Measurements from ENCODE around the gene CDC25A. TPM values are rescaled to one million over a fixed set of nuclear protein-coding genes. Genes with fewer than 3 reads are reported as not detected.

The CDC25A gene
- 1 to 10 TPM in 1 of 4 donors, under 1 TPM in 3; 0.45 to 1.0 (median 0.77) TPM for total RNA-seq

DNA sequence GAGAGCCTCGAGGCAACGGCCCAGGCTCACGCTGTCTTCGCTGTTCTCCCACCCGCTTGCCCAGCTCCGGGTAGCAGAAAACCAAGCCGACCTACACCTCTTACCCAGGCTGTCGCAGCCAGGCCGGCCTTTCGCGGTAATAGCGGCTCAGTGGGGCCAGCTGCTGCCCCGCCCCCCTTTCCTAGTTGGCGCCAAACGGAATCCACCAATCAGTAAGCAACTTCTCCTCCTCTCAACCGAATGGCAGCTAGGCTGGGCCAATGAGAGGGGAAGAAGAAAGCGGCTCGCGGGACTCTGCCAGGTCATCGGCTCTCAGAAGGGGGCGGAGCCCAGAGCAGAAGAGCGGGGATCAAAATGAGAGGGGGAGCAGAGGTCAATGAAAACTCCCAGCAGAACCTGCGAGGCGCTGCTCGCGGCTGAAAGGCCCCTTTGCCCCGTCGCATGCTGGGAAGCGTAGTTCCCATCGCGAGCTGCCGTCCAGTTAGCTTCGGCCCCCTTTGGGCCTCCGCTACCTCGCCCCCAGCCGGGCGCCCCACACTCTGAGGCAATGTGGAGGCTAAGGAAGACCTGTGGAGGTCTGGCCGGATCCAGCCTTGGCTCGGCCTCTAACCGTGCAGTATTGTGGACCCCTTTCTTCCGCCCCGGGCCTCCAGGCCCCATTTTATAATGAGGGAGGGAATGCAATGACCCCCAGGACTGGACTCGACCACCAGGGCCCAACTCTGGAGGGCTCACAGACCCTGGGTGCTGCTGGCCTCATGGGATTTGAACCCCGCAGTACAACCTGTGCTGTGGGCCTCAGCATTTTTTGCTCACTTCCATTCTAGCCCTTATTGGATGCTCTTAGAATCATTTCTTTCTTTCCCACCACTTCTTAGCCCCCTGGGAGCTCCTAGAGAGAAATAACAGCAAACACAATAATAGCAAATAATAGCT, at the start of gene CDC25A:
TSS of gene CDC25A (minus strand) at position 152 of the 936 bp plus-strand sequence. CDS start 470 bp downstream, outside the sequence.
- intact Hi-C loops (cut with DNase I; ENCODE audit: low total_unique reads) = no loop called here
- TF ChIP-seq POLR2A (IDR thresholded peaks at IDR 0.05) = no peak
- TF ChIP-seq, protein P1, sequence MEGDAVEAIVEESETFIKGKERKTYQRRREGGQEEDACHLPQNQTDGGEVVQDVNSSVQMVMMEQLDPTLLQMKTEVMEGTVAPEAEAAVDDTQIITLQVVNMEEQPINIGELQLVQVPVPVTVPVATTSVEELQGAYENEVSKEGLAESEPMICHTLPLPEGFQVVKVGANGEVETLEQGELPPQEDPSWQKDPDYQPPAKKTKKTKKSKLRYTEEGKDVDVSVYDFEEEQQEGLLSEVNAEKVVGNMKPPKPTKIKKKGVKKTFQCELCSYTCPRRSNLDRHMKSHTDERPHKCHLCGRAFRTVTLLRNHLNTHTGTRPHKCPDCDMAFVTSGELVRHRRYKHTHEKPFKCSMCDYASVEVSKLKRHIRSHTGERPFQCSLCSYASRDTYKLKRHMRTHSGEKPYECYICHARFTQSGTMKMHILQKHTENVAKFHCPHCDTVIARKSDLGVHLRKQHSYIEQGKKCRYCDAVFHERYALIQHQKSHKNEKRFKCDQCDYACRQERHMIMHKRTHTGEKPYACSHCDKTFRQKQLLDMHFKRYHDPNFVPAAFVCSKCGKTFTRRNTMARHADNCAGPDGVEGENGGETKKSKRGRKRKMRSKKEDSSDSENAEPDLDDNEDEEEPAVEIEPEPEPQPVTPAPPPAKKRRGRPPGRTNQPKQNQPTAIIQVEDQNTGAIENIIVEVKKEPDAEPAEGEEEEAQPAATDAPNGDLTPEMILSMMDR (IDR thresholded peaks at IDR 0.05) = no peak
- 11 to 13% methylated on average over 29 to 40 of the region's 44 CpGs for WGBS, 2 donors

DNA sequence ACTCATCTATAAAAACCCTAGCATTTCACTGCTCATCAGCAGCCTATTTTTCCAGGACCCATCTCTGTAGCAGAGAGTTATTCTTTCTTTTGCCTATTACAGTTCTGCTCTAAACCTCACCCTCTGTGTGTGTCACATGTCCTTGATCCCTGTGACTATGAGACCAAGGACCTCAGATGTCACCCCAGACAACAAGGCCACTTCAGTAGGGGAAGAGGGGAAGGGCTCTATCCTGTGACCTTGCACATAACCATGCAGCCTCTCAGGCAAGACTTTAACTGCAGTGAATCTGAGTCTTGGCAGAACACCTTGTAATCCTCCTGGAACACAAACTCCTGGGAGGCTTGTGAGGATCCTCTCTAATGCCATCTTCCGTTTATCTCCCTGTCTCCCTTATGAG, 48.3 kb upstream of the CDC25A start:
- no peak overlapping the region for H3K4me3 ChIP-seq (ENCODE audit: low read depth, poor library complexity, severe bottlenecking)
- intact Hi-C loops (cut with DNase I; ENCODE audit: low total_unique reads) = no loop called here
- WGBS, 2 donors = 57 to 61% methylated on average over 1 of the region's 1 CpG
- peak in 1 of 2 donors; percentile 40 for DNase-seq (ENCODE audit: low spot score in 2 of 2)
- no peak for TF ChIP-seq POLR2A (IDR thresholded peaks at IDR 0.05)
- TF ChIP-seq, protein P1 (IDR thresholded peaks at IDR 0.05) = no peak

More for the DNA sequence above, at the start of gene CDC25A:
- DNase-seq (ENCODE audit: low spot score in 2 of 2) = peak; percentile 96 to 98
- peak within 1 kb of the TSS; percentile 56 for H3K4me3 ChIP-seq (ENCODE audit: low read depth, poor library complexity, severe bottlenecking)

DNA sequence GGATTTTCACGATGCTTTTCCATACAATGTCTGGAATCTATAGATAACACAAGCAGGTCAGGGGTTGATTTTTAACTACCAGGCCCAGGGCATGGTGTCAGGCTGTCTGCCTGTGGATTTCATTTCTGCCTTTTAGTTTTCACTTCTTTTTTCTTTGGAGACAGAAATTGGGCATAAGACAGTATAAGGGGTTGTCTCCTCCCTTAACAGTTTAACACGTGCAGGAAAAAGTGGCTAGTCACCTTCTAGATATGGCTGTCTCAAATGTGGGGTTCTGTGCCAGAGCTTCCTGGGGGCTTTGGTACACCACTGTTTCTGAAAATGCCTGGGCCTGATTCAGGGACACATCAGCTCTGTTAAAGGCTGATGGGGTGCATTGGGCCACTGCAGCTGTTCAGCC, 45.3 kb upstream of the CDC25A start:
- H3K4me3 ChIP-seq (ENCODE audit: low read depth, poor library complexity, severe bottlenecking) = no peak overlapping the region
- no peak for DNase-seq (ENCODE audit: low spot score in 2 of 2)
- TF ChIP-seq, protein P1 (IDR thresholded peaks at IDR 0.05) = no peak
- no peak for TF ChIP-seq POLR2A (IDR thresholded peaks at IDR 0.05)
- intact Hi-C loops (cut with DNase I; ENCODE audit: low total_unique reads) = no loop called here
- WGBS, 2 donors = 82 to 93% methylated on average over 2 of the region's 2 CpGs

DNA sequence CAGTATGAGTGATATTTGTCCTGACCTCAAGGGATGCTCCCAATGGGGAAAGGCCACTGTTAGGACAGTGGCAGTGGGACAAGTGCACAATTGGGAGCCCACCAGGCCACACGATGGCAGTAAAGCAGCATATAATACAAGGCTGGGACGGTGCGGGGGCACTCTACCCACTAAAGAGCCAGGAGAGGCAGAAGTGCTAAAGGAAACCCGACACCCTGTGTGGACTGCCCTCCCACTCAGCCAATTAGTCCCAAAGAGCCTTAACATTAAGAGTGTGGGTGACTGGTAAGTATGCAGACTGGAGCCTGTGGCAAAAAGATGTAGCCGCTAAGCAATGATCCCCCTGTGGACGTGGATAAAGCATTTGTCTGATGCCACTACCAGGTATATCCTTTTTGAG, 44.5 kb upstream of the CDC25A start:
- TF ChIP-seq POLR2A (IDR thresholded peaks at IDR 0.05) = no peak
- TF ChIP-seq, protein P1 (IDR thresholded peaks at IDR 0.05) = no peak
- WGBS, 2 donors = 29 to 33% methylated on average over 6 of the region's 6 CpGs
- intact Hi-C loops (cut with DNase I; ENCODE audit: low total_unique reads) = no loop called here
- H3K4me3 ChIP-seq (ENCODE audit: low read depth, poor library complexity, severe bottlenecking) = no peak overlapping the region
- peak; percentile 59 to 93 for DNase-seq (ENCODE audit: low spot score in 2 of 2)

DNA sequence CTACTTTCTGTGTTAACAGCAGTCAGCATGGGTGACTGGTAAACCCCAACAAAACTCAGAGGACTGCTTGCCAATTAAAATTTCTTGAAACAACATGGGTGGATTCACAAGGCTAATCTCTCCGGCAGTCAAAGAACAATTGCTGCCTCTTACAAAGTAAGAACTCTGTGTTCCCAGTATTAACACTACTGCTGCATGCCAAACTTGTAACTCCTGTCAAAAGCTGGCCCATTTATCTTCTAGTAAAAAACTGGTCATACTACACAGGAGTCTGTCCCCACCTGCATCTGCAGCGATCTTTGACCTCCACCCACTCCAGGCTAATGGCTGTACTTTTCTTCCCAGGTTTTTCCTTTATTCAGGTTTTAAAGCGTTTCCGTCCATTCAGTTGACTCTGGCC, 44.0 kb upstream of the CDC25A start:
- no peak for TF ChIP-seq POLR2A (IDR thresholded peaks at IDR 0.05)
- TF ChIP-seq, protein P1 (IDR thresholded peaks at IDR 0.05) = no peak
- intact Hi-C loops (cut with DNase I; ENCODE audit: low total_unique reads) = no loop called here
- no peak for DNase-seq (ENCODE audit: low spot score in 2 of 2)
- no peak overlapping the region for H3K4me3 ChIP-seq (ENCODE audit: low read depth, poor library complexity, severe bottlenecking)
- WGBS, 2 donors = 52 to 63% methylated on average over 4 of the region's 4 CpGs

All from lower leg skin (tissue), 4 donors.